Activated CD4-positive, CD25-positive, alpha-beta regulatory T cell treated with anti-CD3 and anti-CD28 coated beads, Interleukin-2, amount 50 U/mL, for 16 hours (primary cell): ENCODE measurements around the gene MRNIP.
"Not testable (repeated sequence)": the region's sequence is repeated elsewhere in the genome, so short reads cannot be mapped to it uniquely, and the experiment has no call there.

ENCODE experiments used
- DNase-seq: peaks from one replicate; pipeline ENCODE4 v3.0.0-alpha.2; 2020; ENCODE audit warnings: low read depth, low spot score

The MRNIP gene

DNA sequence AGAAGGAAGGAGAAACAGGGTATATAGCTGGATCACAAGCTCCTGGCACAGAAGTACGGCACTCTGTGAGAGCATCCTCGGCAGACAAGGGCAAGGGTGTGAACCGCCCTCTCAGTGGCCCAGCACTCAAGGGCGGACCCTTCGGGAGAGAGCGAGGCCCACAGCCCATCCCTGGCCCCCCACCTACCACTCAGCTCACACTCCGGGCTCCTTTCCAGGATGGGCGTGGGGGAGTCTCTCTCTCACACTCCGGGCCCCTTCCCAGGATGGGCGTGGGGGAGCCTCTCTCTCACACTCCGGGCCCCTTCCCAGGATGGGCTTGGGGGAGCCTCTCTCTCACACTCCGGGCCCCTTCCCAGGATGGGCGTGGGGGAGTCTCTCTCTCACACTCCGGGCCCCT, 12.9 kb upstream of the MRNIP start:
- DNase-seq, result not testable (repeated sequence)

DNA sequence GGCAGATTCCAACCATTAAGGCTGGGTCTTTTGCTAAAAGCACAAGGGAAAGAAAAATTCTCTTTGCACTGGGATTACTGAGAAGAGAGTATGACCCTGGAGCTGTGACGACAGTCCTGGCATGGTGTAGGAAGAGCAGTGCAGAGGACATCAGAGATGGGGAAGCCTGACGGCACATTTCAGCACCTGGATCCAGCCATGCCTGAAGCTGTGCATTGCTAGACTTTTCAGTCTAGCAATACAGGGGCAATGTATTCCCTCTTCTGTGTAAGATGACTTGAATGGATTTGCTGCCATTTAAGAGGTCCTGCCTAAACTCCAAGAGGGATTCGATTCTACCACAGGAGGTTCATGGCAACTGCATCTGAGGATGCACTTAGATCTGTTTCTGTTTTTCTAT, 12.3 kb upstream of the MRNIP start:
- no peak for DNase-seq

- DNase-seq, result no peak
These were observed 11.8 kb upstream of the MRNIP start for GRCh38 chr5:179870403-179870903.

DNA sequence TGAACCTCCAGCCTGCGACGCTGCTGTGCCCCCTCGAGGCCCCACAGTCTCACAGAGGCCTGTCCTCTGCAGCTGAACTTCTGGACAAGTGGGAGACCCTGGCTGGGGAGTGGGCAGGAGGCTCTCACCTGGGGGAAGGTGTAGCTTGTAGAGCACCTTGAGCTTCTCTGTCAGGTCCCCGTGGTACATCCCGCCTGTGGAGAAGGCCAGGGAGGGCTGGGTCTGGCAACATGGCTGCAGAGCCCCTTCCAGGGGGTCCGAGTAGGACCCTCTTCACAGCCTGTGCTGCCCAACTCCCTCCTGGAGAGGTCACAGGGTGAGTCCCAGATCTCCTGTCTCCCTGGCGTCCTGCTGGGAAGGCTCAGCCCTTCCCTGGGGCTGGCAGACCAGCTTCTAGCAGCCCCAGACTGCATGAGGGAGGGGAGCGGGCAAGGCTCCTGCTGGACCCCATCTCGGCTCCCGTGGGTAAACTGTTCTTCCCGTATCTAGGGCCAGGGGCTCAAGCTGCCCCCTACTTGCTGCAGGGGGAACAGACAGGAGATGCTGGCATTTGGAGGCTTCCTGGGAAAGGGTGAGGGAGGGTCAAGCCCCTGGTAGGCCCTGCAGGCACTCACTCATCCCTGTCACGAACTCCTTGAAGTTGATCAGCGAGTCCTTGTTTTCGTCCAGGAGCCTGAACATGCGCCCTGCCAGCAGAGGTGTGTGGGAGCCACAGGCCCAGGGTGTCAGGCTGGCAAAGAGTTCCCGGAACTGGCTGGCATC, 11.2 kb upstream of the MRNIP start:
- DNase-seq, result no peak

DNA sequence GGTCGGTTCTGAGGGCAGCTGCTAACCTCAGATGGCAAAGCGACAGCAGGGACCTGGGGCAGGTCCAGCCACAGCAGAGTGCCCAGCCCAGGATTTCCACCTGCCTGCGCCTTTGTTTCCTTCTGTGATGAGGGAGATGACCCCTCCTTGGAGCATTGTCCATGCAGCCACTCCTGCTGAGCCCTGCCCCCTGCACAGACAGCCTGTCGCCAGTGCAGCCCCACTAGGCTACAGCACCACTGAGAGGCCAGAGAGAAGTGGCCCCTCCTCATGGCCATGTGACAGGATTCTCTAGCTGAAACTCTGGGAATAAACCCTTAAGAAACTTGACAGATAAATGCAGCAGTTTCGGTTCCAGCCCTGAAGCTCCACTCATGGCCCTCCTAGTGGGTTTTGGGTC, 10.5 kb upstream of the MRNIP start:
- DNase-seq, result no peak

- DNase-seq, result no peak
These were observed 9.9 kb upstream of the MRNIP start for GRCh38 chr5:179868541-179868940.

DNA sequence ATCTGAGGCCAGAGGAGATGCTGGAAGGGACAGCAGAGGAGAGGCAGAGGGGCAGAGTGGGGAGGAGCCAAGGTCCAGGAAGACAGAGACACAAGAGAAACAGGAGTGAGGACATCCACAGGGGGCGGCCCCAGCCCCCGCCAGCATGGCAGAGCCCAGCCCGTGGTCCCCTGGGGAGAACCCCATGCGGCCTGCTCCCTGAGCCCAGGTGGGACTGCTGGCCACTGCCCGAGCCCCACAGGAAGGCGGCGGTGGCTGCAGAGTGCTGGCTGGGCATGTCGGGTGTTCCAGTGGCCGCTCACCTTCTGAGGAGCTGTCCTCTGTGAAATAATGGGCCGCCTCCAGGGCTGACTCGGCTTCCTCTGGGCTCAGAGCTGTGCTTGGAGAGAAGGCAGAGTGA, 8.9 kb upstream of the MRNIP start:
- no peak for DNase-seq

- DNase-seq, result no peak
These were observed 8.5 kb upstream of the MRNIP start for GRCh38 chr5:179867079-179867465.

DNA sequence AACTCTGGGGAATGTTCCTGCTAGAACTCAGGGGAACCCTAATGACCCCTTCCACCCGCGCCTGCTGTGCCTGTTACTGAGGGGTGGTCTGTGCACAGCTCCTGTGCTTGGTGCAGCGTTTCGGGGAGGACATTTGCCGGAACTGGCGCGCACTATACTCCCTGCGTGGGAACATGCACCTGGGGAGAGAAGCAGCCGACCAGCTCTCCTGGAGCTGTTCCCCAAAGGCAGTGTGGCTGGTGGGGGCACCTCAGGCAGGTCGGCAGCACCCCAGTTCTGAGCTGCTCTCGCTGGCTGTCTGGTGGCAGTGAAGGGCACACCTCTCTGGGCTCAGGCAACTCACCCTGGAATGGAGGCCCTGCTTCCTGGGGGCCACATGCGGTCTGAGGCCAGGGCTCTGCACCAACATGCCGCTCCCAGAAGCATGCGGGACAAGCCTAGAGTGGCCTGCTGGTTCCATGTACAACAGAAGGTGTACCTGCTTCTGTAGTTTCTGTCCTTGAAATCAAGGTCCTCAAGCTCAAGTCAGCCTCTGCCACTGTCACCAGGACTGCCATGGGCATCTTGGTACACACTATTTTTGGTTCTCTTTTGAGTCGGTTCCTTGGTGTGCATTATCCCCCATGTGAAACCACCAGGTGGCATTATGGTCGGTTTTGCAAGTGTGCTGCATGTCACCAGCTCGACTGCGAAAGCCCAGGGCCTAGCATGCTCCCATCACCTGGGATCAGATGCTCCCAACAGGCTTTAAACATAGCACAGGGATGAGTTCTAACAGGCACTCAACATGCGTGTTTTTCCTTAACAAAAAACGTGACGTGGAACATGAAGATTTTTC, 7.8 kb upstream of the MRNIP start:
- no peak for DNase-seq

GRCh38 chr5:179865491-179866240, 7.0 kb upstream of the MRNIP start:
- no peak for DNase-seq

DNA sequence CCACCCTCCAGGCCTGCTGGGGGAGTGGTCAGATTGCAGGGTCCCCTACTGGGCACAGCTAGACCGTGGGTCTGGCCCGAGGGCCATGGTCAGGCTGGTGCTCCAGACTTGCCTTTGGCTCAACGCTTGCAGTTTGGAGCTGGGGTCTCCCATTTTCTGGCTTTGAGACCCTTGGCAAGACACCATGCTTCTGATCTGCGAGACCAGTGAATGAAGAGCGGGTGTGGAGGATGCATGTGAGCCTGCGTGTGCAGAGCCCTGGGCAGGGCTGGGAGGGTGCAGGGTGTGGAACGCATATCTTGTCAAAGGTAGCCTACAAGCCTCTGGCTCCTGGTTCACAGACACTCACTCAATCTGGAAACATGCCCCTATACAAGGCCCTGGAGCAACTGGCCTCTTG, 6.1 kb upstream of the MRNIP start:
- no peak for DNase-seq

GRCh38 chr5:179863449-179864085, 5.0 kb upstream of the MRNIP start:
- no peak for DNase-seq

DNA sequence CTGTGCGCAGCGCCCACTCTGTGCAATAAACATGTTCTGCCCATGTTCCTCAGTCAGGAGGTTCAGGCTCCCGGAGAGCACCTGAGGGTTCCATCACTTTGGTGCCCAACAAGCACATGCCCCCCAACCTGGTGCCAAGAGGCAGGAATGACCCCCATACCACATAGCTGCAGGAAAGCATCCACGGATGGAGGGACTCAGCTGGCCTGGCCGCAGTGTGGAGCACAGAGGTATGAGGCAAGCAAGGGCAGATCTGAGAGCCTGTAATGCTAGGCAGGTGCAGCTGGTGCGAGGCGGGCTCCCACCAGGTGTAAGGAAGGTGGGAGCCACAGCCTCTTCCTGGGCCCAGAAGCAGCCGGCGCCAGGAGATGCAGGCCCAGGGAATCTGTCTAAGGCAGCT, 4.3 kb upstream of the MRNIP start:
- DNase-seq, result no peak

DNA sequence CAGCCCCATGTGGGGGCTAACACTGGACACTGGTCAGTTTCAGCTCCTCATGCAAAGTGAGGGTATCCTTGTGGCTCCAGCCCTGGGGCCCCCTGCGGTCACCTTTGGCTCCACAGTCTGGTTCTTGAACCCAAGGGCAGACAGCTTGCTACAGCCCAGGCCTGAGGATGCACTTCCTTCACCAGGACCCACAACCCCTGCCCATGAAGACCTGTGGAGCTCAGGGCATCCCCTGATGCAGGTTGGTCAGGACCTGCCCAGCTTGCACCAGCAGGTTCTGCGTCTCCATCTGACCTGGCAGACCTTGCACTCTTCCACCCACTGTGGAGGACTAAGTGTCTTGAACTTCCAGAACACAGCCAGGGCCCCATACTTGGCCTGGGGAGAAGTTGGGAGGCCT, 3.7 kb upstream of the MRNIP start:
- no peak for DNase-seq

GRCh38 chr5:179860301-179860700, 1.7 kb upstream of the MRNIP start:
- no peak for DNase-seq

GRCh38 chr5:179858241-179858585, 404 bp downstream of the MRNIP start:
- DNase-seq, result peak; percentile 13

- no peak for DNase-seq
These were observed 4.3 kb downstream of the MRNIP start for GRCh38 chr5:179854356-179854755.

- no peak for DNase-seq
These were observed 5.5 kb downstream of the MRNIP start for GRCh38 chr5:179852993-179853547.

- DNase-seq, result no peak
These were observed 17.0 kb downstream of the MRNIP start for GRCh38 chr5:179841621-179842020.

GRCh38 chr5:179840766-179841165, 17.9 kb downstream of the MRNIP start:
- no peak for DNase-seq

GRCh38 chr5:179840321-179840720, 18.3 kb downstream of the MRNIP start:
- DNase-seq, result no peak
